ENCODE data around the gene CLCA1.

GRCh38 chr1:86477682-86478081 lies 9.0 kb downstream of the CLCA1 start:
- TF ChIP-seq CTCF (IDR thresholded peaks at IDR 0.05 in 8 of 11, conservative IDR thresholded peaks at IDR 0.05 in 3 of 11) (no peak), POLR2AphosphoS5 (IDR thresholded peaks at IDR 0.05) (no peak), POLR2A (IDR thresholded peaks at IDR 0.05) (no peak)

Data from spleen (tissue), 7 donors.